Natural killer cell (primary cell): Measurements from ENCODE around the gene TRAF3IP3. TPM values are rescaled to one million over a fixed set of nuclear protein-coding genes. Genes with fewer than 3 reads are reported as not detected.

ENCODE experiments used
- ATAC-seq, 3 donors: fragments of 150-1000 bp in 2 of 3; fragments of 200-7000 bp in 1 of 3; cut with Tn5 transposase; 1 replicate in 1 of 3; 2 replicates in 2 of 3; pipeline ENCODE4 v1.10.0; 2021; ENCODE audit warnings: mild to moderate bottlenecking in 2 of 3, moderate library complexity in 2 of 3
- DNase-seq, 2 donors: peaks; one replicate each; pipeline versions ENCODE4 v3.0.0 to v3.0.0-alpha.2; 2013 to 2021; ENCODE audit warnings: mixed read lengths in 1 of 2
- H3K27ac ChIP-seq: one replicate; pipeline ENCODE4 v1.5.1; 2013; ENCODE audit warnings: mild to moderate bottlenecking, low read length
- H3K27me3 ChIP-seq: one replicate; pipeline ENCODE4 v1.6.1; 2013; ENCODE audit warnings: low read length; ENCODE audit not compliant: control insufficient read depth, insufficient read depth
- H3K36me3 ChIP-seq: one replicate; pipeline ENCODE4 v1.6.1; 2013; ENCODE audit warnings: low read length; ENCODE audit not compliant: control insufficient read depth, insufficient read depth
- H3K4me1 ChIP-seq: one replicate; pipeline ENCODE4 v1.6.1; 2013; ENCODE audit warnings: low read length; ENCODE audit not compliant: control insufficient read depth, insufficient read depth
- H3K4me3 ChIP-seq: one replicate; pipeline ENCODE4 v1.5.1; 2013; ENCODE audit warnings: low read length
- H3K9me3 ChIP-seq: one replicate; pipeline ENCODE4 v1.6.1; 2013; ENCODE audit warnings: low read length; ENCODE audit not compliant: control insufficient read depth, insufficient read depth
- H3K27ac Mint-ChIP-seq, 2 donors: one replicate each; pipeline ENCODE4 v1.8.0; 2022; ENCODE audit warnings: mild to moderate bottlenecking in 2 of 2, mixed read lengths in 2 of 2, moderate library complexity in 1 of 2
- H3K27me3 Mint-ChIP-seq, 2 donors: one replicate each; pipeline ENCODE4 v1.8.0; 2022; ENCODE audit warnings: low read depth in 2 of 2, mixed read lengths in 2 of 2
- H3K36me3 Mint-ChIP-seq: one replicate; pipeline ENCODE4 v1.8.0; 2022; ENCODE audit warnings: mixed read lengths
- H3K4me1 Mint-ChIP-seq, 2 donors: one replicate each; pipeline ENCODE4 v1.8.0; 2022; ENCODE audit warnings: mixed read lengths in 2 of 2
- H3K4me3 Mint-ChIP-seq: one replicate; pipeline ENCODE4 v1.8.0; 2022; ENCODE audit warnings: mild to moderate bottlenecking, moderate library complexity, mixed read lengths
- H3K9me3 Mint-ChIP-seq, 2 donors: one replicate each; pipeline ENCODE4 v1.8.0; 2022; ENCODE audit warnings: mixed read lengths in 2 of 2
- CTCF ChIP-seq: fragments of 200-600 bp; IDR thresholded peaks from one replicate; pipeline ENCODE4 v1.8.0; 2022; ENCODE audit warnings: antibody characterized with exemption
- WGBS: methylation state at CpG from one replicate; pipeline ENCODE4 v1.1.7; 2013; ENCODE audit warnings: missing lambda C conversion rate; ENCODE audit not compliant: insufficient coverage; 5-methylcytosine and 5-hydroxymethylcytosine counted together
- intact Hi-C: fragments of 100-400 bp; cut with micrococcal nuclease; formaldehyde crosslinking; loops from one replicate; pipeline ENCODE4 v1.14.2; 2022
- total RNA-seq, 4 donors: library from RNA; stranded (reverse); fragments of 120-200 nt in 1 of 4; gene quantifications; one replicate each; pipeline versions ENCODE4 v1.2.3 to v1.2.4, GENCODE V29; 2013 to 2022

The TRAF3IP3 gene
- total RNA-seq, 3 donors from 2014 or later (not counting 1 experiment from before 2014, with no cell fraction given): 273 to 354 (median 287) TPM

- Mint-ChIP-seq H3K4me1 (peaks cover 24 to 38% of the 10 kb centered on the region in 2 donors), H3K27me3 (no peaks in the 10 kb centered on the region), H3K9me3 (no peaks in the 10 kb centered on the region), H3K27ac (no peak overlapping the region), H3K36me3 (peaks cover 44% of the 10 kb centered on the region), H3K4me3 (no peak overlapping the region)
- no peak for ATAC-seq
- H3K27ac ChIP-seq: no peak overlapping the region
- no peak for TF ChIP-seq CTCF
- H3K4me3 ChIP-seq: no peak overlapping the region
- peaks cover 83% of the 10 kb centered on the region for H3K36me3 ChIP-seq
- intact Hi-C loops: no loop called here
- WGBS: 61% methylated on average over 2 of the region's 2 CpGs
- no peaks in the 10 kb centered on the region for H3K27me3 ChIP-seq
- DNase-seq: no peak
- H3K4me1 ChIP-seq: peaks cover 24% of the 10 kb centered on the region
- H3K9me3 ChIP-seq: no peaks in the 10 kb centered on the region
Measured at GRCh38 chr1:209775678-209776077, 19.8 kb downstream of the TRAF3IP3 start.

- Mint-ChIP-seq H3K4me1 (peaks cover 28 to 43% of the 10 kb centered on the region in 2 donors), H3K36me3 (peaks cover 49% of the 10 kb centered on the region), H3K4me3 (no peak overlapping the region), H3K27me3 (no peaks in the 10 kb centered on the region), H3K9me3 (no peaks in the 10 kb centered on the region), H3K27ac (peak overlapping the region; percentile 59 to 78)
- TF ChIP-seq CTCF: no peak
- Histone ChIP-seq H3K4me3 (no peak overlapping the region), H3K27me3 (no peaks in the 10 kb centered on the region), H3K27ac (no peak overlapping the region), H3K9me3 (no peaks in the 10 kb centered on the region), H3K36me3 (peaks cover 97% of the 10 kb centered on the region), H3K4me1 (peaks cover 5% of the 10 kb centered on the region)
- intact Hi-C loops: no loop called here
- no peak for DNase-seq
- ATAC-seq: no peak
- WGBS: 97% methylated on average over 2 of the region's 2 CpGs
Measured at GRCh38 chr1:209777587-209777986, 21.7 kb downstream of the TRAF3IP3 start.

- intact Hi-C loops: no loop called here
Measured at GRCh38 chr1:209778102-209778501, 22.2 kb downstream of the TRAF3IP3 start.

More at GRCh38 chr1:209778102-209778501, 22.2 kb downstream of the TRAF3IP3 start:
- Mint-ChIP-seq H3K4me3 (no peak overlapping the region), H3K9me3 (no peaks in the 10 kb centered on the region), H3K27ac (peak overlapping the region; percentile 59 to 78), H3K36me3 (peaks cover 51% of the 10 kb centered on the region), H3K27me3 (no peaks in the 10 kb centered on the region), H3K4me1 (peaks cover 31 to 46% of the 10 kb centered on the region in 2 donors)
- no peaks in the 10 kb centered on the region for H3K9me3 ChIP-seq
- no peak for ATAC-seq
- WGBS: 93% methylated on average over 1 of the region's 1 CpG
- DNase-seq: no peak
- H3K4me3 ChIP-seq: no peak overlapping the region
- H3K27ac ChIP-seq: no peak overlapping the region
- no peaks in the 10 kb centered on the region for H3K27me3 ChIP-seq
- peaks cover 97% of the 10 kb centered on the region for H3K36me3 ChIP-seq
- TF ChIP-seq CTCF: no peak
- peaks cover 6% of the 10 kb centered on the region for H3K4me1 ChIP-seq
